BLaER1 treated with 17β-estradiol and CSF1 and Interleukin-3, amounts not matched to agents 10 nM and 100 nM (cell line): ENCODE measurements around the gene DLX3.

ENCODE experiments used
- H3K27ac ChIP-seq, 11 experiments: shearing (Covaris generic); formaldehyde crosslinking; 2 replicates each; pipeline ENCODE4 v1.8.1; 2022
- H3K27me3 ChIP-seq, 11 experiments: shearing (Covaris generic); formaldehyde crosslinking; 2 replicates each; pipeline ENCODE4 v1.8.1; 2022
- H3K36me3 ChIP-seq, 11 experiments: shearing (Covaris generic); formaldehyde crosslinking; 2 replicates each; pipeline ENCODE4 v1.8.1; 2022
- H3K4me1 ChIP-seq, 10 experiments: shearing (Covaris generic); formaldehyde crosslinking; 2 replicates each; pipeline ENCODE4 v1.8.1; 2022
- H3K4me2 ChIP-seq, 11 experiments: shearing (Covaris generic); formaldehyde crosslinking; 2 replicates each; pipeline ENCODE4 v1.8.1; 2022
- H3K4me3 ChIP-seq, 10 experiments: shearing (Covaris generic); formaldehyde crosslinking; 2 replicates each; pipeline ENCODE4 v1.8.1; 2022
- H3K9ac ChIP-seq, 11 experiments: shearing (Covaris generic); formaldehyde crosslinking; 2 replicates each; pipeline ENCODE4 v1.8.1; 2022
- H3K9me3 ChIP-seq, 11 experiments: shearing (Covaris generic); formaldehyde crosslinking; replicated peaks in 1 of 11; 2 replicates each; pipeline ENCODE4 v1.8.1; 2022
- H4K20me1 ChIP-seq, 11 experiments: shearing (Covaris generic); formaldehyde crosslinking; 2 replicates each; pipeline ENCODE4 v1.8.1; 2022
- Cebpa-rat ChIP-seq, 11 experiments: shearing (Covaris generic); IDR thresholded peaks; 2 replicates each; pipeline ENCODE4 v1.8.1; 2022

Gene DLX3

DNA sequence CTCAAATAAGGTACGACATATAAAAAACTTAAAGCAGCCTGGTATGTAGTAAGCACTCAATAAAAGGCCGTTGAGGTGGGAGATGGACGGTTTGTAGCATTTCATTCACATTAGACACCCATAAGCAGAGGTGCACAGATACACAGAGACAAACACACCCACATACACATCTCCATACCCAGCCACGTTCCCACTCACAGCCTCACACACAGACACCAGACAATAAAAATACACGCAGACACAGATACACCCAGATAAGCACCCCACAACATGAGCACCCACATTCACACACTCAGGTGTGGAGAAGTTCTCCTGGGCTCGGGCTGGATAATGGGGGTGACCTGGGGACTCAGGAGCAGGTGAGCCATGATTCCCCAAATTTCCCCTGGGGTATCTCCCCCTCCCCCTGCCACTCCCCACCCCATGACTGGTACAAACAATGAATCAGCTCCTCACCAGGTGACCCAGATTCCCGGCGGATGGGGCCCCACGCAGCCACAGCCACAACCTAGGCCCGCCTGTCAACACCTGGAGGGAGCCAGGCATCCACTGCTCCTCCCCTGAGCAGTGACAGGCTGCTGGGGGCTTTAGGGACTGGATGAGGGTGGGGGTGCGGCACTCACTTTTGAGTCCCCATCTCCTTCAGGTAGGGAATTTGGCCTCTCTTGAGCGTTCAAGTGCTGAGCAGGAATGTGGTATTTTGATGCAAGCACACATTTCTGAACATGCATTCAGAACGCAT lies 2.7 kb downstream of the DLX3 start:
- TF ChIP-seq Cebpa-rat (IDR thresholded peaks at IDR 0.05) = no peak
- Histone ChIP-seq H3K27me3 (peaks cover 70 to 98% (median 87%) of the 10 kb centered on the region in 11 experiments), H3K4me1 (peaks cover 56 to 76% (median 68%) of the 10 kb centered on the region in 10 experiments), H3K4me2 (peak overlapping the region in 2 of 11 experiments; percentile 97 to 98; a peak in 2 of 22 replicates), H4K20me1 (peaks cover 0 to 49% (median 29%) of the 10 kb centered on the region in 11 experiments; a peak in 15 of 22 replicates), H3K9ac (no peak overlapping the region), H3K9me3 (no peaks in the 10 kb centered on the region), H3K36me3 (no peaks in the 10 kb centered on the region), H3K4me3 (peak overlapping the region in 1 of 10 experiments; percentile 71; a peak in 2 of 20 replicates), H3K27ac (no peak overlapping the region)

DNA sequence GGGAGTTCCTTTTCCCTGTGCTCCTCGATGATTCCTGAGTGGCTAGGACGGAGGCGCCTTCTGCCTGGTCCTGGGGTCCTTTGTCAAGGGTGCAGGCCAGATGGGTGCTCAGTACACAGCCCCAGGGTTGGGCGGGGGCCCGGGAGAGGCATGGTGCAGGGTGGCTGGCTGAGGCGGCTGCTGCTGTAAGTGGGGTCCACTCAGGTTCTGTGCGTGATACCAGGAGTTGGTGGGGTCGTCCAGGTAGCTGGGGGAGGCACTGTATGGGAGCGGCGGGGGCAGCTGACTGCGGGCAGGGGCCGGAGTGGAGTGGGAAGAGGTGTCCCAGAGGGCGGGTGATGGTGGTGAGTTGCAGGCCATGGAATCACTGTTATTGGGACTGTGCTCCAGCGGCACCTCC lies 3.6 kb downstream of the DLX3 start:
- Histone ChIP-seq H3K9ac (no peak overlapping the region), H3K27ac (no peak overlapping the region), H3K9me3 (no peaks in the 10 kb centered on the region), H3K4me3 (no peak overlapping the region), H3K36me3 (no peaks in the 10 kb centered on the region), H3K27me3 (peaks cover 61 to 97% (median 80%) of the 10 kb centered on the region in 11 experiments), H3K4me1 (peaks cover 57 to 75% (median 64%) of the 10 kb centered on the region in 10 experiments), H3K4me2 (no peak overlapping the region), H4K20me1 (peaks cover 0 to 49% (median 29%) of the 10 kb centered on the region in 11 experiments; a peak in 15 of 22 replicates)
- TF ChIP-seq Cebpa-rat (IDR thresholded peaks at IDR 0.05) = no peak

DNA sequence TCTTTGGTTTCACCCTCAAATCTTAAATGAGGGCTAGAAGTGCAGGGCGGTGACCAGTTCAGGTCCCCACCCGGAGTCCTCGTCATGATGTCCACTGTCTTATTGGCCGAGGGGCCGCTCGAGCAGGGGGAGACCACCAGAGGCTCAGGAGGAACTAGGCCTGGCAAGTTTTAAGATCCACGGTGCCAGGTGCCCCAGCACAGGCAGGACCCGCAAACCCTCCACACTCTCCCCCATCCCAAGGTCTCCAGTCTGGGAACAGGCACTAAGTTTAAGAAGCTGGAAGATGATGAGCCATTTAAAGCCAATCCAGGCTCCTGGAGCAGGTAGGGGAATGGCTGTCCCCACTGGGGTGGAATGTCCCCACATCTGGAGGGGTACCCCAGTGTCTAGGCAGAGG lies 4.1 kb downstream of the DLX3 start:
- H3K36me3 ChIP-seq = no peaks in the 10 kb centered on the region
- no peak overlapping the region for H3K27ac ChIP-seq
- H3K9me3 ChIP-seq = no peaks in the 10 kb centered on the region
- peaks cover 58 to 75% (median 66%) of the 10 kb centered on the region in 10 experiments for H3K4me1 ChIP-seq
- H3K27me3 ChIP-seq = peaks cover 56 to 92% (median 75%) of the 10 kb centered on the region in 11 experiments
- peak overlapping the region in 4 of 11 experiments; percentile 65 to 93 (median 90); a peak in 5 of 22 replicates for H3K4me2 ChIP-seq
- H3K9ac ChIP-seq = no peak overlapping the region
- peaks cover 0 to 49% (median 29%) of the 10 kb centered on the region in 11 experiments; a peak in 15 of 22 replicates for H4K20me1 ChIP-seq
- no peak for TF ChIP-seq Cebpa-rat (IDR thresholded peaks at IDR 0.05)
- no peak overlapping the region for H3K4me3 ChIP-seq

DNA sequence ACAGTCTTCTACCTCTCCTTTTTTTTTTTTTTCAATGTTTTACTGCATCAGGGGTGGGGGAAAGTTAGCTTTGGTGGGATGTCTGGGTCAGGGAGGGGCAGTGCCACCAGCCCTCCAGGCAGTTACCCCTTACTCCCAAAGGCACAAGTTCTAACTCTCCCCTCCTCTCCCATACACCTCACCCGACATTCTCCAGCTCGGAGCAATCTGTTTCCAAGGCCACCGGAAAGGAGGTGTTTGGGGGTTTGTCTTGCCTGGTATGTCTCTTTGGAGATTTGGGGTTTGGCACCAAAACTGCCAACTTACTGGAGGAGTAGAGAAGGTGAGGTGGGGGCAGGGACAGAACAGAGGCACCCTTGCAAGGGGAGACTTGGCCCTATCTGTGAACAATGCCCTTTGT lies 4.7 kb downstream of the DLX3 start:
- H4K20me1 ChIP-seq = peaks cover 0 to 49% (median 27%) of the 10 kb centered on the region in 11 experiments; a peak in 15 of 22 replicates
- no peak overlapping the region for H3K4me3 ChIP-seq
- H3K27ac ChIP-seq = no peak overlapping the region
- H3K9me3 ChIP-seq = no peaks in the 10 kb centered on the region
- no peak for TF ChIP-seq Cebpa-rat (IDR thresholded peaks at IDR 0.05)
- H3K27me3 ChIP-seq = peaks cover 50 to 86% (median 69%) of the 10 kb centered on the region in 11 experiments
- H3K36me3 ChIP-seq = no peaks in the 10 kb centered on the region
- H3K9ac ChIP-seq = no peak overlapping the region; a peak in 1 of 22 replicates
- peaks cover 63 to 78% (median 69%) of the 10 kb centered on the region in 10 experiments for H3K4me1 ChIP-seq
- peak overlapping the region; percentile 51 to 93 (median 77) for H3K4me2 ChIP-seq

DNA sequence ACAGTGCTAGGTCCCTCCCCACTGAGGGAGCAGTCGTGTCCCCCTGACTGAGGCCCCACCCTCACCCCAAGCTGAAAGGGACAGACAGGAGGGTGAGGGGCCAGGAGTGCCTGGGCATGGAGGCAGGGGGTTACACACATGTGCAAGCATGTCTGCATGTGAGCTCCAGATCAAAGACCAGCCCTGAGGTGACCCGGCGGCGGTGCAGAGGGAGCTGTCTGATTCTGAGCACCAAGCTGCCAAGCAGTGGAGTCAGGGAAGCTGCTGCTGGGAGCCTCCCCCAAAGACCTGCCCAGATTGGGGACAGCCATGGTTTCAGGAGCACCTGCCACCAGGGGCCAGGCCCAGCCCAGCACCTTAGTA lies 5.5 kb downstream of the DLX3 start:
- no peak for TF ChIP-seq Cebpa-rat (IDR thresholded peaks at IDR 0.05)
- Histone ChIP-seq H3K4me3 (no peak overlapping the region), H3K9ac (no peak overlapping the region), H3K9me3 (no peaks in the 10 kb centered on the region), H4K20me1 (peaks cover 0 to 43% (median 19%) of the 10 kb centered on the region in 11 experiments; a peak in 15 of 22 replicates), H3K27ac (no peak overlapping the region), H3K27me3 (peaks cover 42 to 78% (median 61%) of the 10 kb centered on the region in 11 experiments), H3K4me2 (peak overlapping the region; percentile 51 to 93 (median 77)), H3K36me3 (no peaks in the 10 kb centered on the region), H3K4me1 (peaks cover 60 to 78% (median 69%) of the 10 kb centered on the region in 10 experiments)

DNA sequence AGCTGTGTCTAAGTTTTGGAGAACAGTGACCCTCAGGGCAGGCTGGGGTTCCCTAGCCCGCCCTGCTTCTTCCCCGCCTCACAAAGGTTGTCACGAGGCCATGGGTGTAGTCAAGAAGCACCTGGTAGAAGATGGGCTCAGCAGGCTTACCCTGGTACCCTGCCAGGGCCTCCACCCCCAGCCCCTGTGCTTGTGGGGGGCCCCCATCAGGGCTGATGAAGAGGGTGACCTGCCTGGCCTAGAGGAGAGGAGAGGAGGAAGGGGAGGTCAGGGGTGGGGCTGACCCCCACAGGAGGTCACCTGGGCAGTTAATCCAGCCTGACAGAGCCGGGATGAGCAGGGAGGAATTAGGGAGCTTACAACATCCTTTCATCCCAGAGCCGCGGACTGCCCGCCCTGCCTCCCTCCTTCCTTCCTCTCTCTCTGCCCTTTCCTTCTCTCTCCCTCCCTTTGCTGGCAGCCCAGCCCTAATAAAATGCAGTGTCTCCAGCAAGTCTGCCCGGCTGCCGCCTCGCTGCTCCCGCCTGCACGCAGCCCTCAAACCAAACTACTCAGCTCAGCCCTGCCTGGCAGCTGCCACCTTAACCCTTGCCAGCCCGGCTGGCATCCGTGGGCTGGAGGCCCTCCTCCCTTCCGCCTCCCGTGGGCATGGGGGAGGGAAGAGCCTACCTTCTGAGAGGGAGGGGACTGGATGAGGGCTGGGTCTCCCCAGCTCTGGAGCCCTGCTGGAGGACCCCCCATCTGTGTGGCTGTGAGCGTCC lies 7.2 kb downstream of the DLX3 start:
- Histone ChIP-seq H3K9ac (peak overlapping the region in 5 of 11 experiments; percentile 24 to 50 (median 46); a peak in 4 of 22 replicates), H3K9me3 (no peaks in the 10 kb centered on the region), H3K27ac (peak overlapping the region in 2 of 11 experiments; percentile 16 to 32; a peak in 1 of 22 replicates), H3K27me3 (peaks cover 25 to 61% (median 45%) of the 10 kb centered on the region in 11 experiments), H3K4me1 (peaks cover 45 to 66% (median 57%) of the 10 kb centered on the region in 10 experiments), H3K4me2 (peak overlapping the region; percentile 56 to 93 (median 78)), H3K4me3 (0 out of 20 replicates have a peak overlapping the region, but pooled peaks of 3 of the 10 experiments have one; percentile 1 to 33 (median 9)), H4K20me1 (peaks cover 0 to 28% (median 3%) of the 10 kb centered on the region in 11 experiments; a peak in 9 of 22 replicates), H3K36me3 (no peaks in the 10 kb centered on the region)
- no peak for TF ChIP-seq Cebpa-rat (IDR thresholded peaks at IDR 0.05)

DNA sequence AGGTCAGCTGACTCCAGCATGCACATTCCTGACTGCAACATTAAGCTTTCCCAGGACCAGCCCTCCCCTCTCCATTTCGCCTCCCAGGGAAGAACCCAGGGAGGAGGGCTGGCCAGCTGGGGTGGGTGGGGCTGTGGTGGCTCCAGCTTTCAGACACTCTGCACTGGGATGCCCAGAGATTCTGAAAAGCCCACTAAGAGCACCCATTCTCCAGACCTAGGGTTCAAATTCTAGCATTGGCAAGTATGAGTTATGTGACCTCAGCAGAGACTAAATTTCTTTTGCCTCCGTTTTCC lies 7.8 kb downstream of the DLX3 start:
- no peaks in the 10 kb centered on the region for H3K9me3 ChIP-seq
- H3K36me3 ChIP-seq = no peaks in the 10 kb centered on the region
- no peak overlapping the region; a peak in 1 of 22 replicates for H3K9ac ChIP-seq
- H3K4me1 ChIP-seq = peaks cover 45 to 66% (median 57%) of the 10 kb centered on the region in 10 experiments
- no peak for TF ChIP-seq Cebpa-rat (IDR thresholded peaks at IDR 0.05)
- peaks cover 19 to 55% (median 38%) of the 10 kb centered on the region in 11 experiments for H3K27me3 ChIP-seq
- H3K4me2 ChIP-seq = peak overlapping the region; percentile 56 to 93 (median 78); a peak in 21 of 22 replicates
- H4K20me1 ChIP-seq = peaks cover 0 to 22% (median 0%) of the 10 kb centered on the region in 11 experiments; a peak in 4 of 22 replicates
- no peak overlapping the region for H3K27ac ChIP-seq
- H3K4me3 ChIP-seq = no peak overlapping the region

DNA sequence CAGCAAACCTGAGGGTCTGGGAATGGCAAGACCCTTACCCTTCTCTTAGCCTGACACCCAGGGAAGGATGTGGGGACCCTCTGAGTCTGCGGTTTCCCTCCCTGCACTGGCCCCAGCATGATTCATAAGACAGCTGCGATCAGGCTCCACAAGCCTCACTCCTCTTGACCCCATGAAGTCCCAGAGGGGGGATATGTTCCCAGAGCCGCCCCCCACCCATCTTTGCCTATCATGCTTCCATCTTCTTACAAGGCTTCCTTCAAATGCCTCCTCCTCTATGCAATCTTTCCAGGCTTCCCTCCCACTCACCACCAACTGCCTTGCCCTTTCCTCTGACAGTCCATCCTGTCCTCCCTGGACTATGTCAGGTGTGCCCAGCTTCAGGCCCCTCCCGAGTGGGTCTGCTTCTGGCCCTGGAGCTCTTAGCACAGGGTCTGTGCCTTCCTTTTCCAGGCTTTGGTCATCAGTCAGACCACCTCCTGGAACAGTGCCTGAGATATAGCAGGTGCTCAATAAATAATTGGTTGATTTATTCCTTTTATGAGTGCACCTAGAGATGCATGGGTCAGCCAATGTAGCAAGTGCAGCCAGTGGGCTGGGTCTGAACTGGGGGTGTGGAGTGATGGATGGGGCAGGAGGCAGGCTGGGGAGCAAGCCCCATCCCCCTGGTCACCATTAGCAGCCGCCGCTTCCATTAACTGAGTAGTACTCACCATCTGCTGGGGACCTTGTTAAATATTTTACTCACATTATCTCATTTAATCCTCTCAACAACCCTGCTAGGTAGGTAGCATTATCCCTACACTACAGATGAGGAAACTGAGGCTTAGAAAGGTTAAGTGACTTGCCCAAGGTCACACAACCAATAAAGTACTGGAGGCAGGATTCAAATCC lies 8.4 kb downstream of the DLX3 start:
- no peak overlapping the region for H3K27ac ChIP-seq
- H3K36me3 ChIP-seq = no peaks in the 10 kb centered on the region
- H3K27me3 ChIP-seq = peaks cover 13 to 49% (median 33%) of the 10 kb centered on the region in 11 experiments
- TF ChIP-seq Cebpa-rat (IDR thresholded peaks at IDR 0.05) = no peak
- H3K4me3 ChIP-seq = no peak overlapping the region
- H3K4me2 ChIP-seq = peak overlapping the region in 7 of 11 experiments; percentile 0 to 93 (median 70); a peak in 9 of 22 replicates
- peaks cover 0 to 18% (median 0%) of the 10 kb centered on the region in 11 experiments; a peak in 4 of 22 replicates for H4K20me1 ChIP-seq
- H3K9me3 ChIP-seq = no peaks in the 10 kb centered on the region
- H3K9ac ChIP-seq = no peak overlapping the region
- peaks cover 45 to 66% (median 57%) of the 10 kb centered on the region in 10 experiments for H3K4me1 ChIP-seq
